DMS 273 treated with DMSO at 0.1 percent for 48 hours (cell line): ENCODE results near the gene GRIK5.

Source experiments
- DNase-seq: peaks from one replicate; lab custom pipeline; 2025; lab: John Stamatoyannopoulos, UW

GRIK5 gene

DNA sequence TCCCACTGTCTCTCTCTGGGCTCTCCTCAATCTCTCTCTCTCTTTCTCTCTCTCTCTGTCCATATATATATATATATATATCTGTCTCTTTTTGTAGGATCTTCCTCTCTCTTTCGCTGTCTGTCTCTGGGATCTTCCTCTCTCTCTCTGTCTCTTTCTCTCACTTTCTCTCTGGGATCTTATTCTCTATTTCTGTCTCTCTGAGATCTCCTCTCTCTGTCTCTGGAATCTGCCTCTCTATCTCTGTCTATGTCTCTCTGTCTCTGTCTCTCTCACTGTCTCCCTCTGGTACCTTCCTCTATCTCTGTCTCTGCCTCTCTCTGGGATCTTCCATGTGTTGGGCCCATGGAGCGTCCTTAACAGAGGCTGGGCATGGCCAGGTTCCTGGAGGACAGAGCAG, 79.4 kb downstream of the GRIK5 start:
- no peak for DNase-seq

DNA sequence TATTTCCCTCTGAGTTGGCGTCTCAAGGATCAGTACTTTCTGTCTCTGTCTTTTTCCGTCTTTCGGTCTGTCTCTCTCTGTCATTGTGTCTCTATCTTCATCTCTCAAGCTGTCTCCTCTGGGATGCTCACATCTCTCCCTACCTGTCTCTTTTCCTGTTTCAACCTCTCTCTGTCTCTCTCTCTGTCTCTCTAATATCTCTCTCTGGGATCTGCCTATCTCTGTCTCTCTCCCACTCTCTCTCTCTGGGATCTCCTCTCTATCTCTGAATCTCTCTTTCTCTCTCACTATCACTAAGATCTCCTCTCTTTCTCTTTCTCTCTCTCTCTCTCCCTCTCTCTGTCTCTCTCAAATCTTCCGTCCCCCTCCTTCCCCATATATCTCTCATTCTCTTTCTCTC, 80.0 kb downstream of the GRIK5 start:
- no peak for DNase-seq

DNA sequence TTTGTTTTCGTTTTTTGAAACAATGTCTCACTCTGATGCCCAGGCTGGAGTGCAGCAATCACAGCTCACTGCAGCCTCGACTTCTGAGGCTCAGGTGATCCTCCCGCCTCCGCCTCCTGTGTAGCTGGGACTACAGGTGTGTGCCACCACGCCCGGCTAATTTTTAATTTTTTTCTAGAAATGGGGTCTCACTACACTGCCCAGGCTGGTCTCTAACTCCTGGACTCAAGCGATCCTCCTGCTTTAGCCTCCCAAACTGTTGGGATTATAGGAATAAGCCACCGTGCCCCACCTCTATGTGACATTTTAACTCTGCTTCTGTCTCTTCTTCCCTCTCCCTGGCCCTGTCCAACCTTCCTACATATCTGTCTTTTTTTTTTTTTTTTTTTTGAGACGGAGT, 81.1 kb downstream of the GRIK5 start:
- DNase-seq: no peak

DNA sequence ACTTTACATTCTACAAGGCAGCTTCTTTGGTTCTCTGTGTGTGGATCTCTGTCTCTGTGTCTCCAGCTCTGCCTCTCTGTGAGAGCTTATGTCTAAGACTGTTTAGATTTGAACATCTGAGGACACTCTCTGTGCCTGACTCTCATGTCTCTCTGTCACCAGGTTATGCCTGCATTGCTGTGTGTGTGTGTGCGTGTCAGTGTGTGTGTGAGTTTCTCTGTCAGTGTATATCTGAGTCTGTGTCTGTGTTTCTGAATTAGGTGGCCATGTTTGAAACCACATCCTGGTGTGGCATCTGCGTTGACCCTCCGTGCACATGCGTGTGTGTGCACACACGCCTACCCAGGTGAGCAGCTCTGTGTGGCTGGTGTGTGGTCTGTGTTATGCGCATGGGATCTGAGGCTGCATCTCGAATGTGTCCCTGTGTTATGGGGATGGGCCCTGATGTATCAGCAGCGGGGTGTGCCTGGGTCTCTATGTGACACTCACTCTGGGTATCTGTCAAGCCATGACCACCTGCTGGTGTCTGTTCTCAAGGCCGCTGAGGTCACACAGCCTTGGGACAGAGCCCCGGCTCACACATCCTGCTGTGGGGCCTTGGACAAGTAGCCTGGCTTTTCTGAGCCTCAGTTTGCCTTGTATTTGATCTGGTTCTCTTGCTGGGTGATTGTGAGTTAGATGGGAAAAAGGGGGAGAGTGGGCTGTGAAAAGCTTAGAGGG, 82.7 kb downstream of the GRIK5 start:
- DNase-seq: no peak

DNA sequence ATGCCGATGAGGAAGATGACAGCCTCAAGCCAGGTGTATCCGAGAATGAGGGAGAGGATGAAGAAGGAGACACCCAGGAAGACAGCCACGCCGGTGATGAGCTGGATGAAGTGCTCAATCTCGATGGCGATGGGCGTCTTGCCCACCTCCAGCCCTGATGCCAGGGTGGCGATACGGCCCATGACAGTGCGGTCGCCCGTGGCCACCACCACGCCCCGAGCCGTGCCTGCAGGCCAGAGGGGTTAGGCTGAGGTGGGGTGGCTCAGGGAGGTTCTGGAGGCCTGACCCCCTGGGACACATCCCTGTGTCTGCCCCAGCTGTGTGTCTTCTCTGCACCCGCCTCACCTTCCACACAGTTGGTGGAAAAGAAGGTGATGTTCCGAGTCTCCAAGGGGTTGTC, 85.0 kb downstream of the GRIK5 start:
- DNase-seq: no peak

DNA sequence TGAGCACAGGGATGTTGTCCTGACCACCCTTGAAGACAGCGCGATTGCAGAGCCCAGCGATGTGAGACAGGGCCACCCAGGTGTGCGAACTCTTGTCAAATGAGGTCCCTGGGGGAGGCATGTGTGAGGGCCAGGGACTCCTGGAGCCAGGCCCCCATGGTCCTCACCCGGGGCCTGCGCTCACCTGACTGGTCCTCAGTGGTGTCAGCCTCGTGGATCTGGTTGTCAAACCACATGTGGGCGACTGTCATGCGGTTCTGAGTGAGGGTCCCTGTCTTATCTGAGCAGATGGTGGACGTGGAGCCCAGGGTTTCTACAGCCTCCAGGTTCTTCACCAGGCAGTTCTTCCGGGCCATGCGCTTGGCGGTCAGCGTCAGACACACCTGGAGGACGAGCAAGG, 88.3 kb downstream of the GRIK5 start:
- DNase-seq: no peak

DNA sequence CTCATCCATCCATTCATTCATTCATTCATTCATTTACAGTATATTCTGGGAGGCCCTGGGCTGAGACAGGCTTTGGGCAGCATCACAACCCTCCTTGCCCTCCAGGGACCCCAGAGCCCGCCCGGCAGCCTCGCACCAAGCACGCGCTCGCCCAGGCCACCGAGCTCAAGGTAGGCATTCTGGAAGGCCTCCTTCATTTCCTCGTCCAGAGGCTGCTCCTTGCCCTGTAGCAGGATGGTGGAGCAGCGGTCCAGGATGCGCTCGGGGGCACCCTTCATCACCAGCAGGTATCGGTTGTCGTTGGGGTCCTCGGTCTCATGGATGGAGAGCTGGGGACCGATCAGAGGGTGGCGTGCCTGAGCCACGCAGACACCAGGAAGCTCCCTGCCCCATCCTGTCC, 91.5 kb downstream of the GRIK5 start:
- DNase-seq: no peak

DNA sequence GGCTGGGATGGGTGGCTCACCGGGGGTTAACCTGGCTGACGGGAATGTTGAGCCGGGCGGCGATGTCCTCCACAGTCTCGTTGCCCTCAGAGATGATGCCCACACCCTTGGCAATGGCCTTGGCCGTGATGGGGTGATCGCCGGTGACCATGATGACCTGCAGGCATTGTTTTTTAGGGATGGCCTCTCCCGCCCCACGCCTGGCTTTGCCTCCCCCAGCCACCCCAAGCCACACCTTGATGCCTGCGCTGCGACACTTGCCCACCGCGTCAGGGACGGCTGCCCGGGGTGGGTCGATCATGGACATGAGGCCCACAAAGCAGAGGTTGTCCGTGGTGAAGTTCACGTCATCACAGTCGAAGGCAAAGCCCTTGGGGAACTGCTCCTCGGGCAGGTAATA, 92.1 kb downstream of the GRIK5 start:
- no peak for DNase-seq

DNA sequence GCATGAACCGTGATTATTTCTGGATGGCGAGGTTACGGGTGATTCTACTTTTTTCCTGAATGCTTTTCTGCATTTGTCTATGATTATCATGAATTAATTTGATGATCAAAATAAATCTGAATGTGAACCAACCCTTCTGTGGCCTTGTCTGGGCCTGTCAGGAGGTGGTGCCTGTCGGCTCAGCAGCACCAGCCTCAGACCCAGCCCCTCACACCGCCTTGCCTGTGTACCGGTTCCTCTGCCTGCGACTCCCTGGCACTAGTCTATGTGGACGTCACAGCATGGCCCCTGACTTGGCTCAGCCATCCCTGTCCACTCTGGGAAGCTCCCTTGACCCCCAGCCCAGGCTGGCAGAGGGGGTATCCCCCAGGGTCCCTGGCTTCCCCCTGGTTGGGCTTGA, 95.4 kb downstream of the GRIK5 start:
- DNase-seq: no peak

DNA sequence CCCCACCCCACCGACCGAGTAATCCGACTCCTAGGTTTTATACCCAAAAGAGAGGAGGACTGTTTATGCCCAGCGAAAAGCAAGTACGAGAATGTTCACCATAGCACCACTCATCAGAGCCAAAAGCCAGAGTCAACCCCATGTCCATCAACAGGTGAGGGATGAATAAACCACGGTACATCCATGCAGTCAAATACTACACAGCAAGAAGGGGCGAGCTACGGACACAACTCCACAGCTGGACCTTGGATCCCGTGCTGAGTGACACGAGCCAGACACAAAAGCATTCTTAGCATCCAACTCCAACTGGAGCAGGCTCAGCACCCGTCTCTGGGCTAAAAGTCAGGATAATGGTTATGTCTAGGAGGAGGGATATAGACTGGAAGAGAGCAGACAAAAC, 98.6 kb downstream of the GRIK5 start:
- no peak for DNase-seq

DNA sequence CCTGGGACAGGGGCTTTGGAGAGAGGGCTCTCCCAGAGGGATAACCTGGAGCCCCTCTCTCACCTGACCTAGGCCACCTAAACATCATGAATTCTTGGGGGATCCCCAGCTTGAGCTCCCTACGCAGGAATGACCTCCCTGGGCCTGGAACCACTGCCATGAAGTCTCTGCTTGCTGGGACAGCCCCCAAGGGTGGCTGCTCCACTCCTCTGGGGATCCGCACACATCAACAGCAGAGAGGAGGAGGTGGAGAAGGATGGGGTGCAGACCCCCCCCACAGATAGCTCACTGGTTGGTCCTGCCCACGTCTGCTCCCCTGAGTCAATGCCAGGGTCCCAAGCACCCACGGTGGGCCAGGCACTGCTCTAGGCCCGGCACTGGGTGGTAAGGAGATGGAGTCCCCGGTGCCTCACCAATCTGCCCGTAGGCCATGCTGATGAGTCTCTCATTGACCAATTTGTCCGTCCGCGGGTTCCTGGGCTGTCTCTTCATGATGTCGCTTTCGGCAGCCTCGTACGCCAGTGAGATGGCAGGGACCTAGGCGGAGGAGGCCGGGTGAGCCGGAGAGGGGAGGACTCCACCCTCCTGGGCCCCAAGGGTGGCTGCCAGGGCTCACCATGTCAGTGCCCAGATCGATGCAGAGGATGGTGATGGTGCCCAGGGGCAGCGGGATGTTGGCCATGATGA, 100.1 kb downstream of the GRIK5 start:
- no peak for DNase-seq

DNA sequence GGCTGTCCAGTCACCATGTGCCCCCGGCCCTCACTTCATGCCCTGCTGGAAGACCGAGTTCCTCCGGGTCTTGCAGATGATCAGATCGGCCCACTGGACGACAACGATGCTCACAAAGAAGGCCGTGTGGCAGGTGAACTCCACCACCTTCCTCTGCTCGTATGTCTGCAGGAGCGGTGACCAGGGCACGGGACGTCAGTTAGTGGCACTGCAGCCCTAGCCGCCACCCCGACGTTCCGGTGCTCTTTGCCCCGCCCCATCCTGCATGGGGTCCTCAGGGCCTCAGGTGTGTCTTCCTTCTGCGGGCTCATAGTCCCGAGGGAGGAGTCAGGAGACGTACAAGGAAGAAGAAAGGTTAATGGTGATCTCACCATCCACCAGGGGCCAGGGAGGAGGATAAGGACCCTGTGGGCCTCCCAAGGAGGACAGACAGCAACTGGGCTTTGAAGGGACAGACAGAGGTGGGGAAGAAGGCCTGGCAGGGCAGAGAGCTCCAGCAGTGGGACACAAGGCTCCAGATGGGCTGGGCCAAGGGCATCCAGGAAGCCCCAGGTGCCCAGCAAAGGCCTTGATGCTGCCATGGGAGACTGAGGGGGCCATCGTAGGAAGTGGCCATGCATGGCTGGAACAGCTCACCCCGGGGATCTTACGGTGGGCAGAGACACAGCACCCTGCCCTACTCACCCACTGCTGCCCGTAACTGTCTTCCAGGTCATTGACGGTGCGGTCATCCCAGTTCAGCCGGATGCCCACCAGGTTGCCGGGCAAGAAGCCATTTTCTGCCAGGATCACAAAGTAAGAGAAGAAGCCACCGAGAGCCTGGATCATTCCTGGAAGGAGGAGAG, 101.0 kb downstream of the GRIK5 start:
- DNase-seq: no peak

DNA sequence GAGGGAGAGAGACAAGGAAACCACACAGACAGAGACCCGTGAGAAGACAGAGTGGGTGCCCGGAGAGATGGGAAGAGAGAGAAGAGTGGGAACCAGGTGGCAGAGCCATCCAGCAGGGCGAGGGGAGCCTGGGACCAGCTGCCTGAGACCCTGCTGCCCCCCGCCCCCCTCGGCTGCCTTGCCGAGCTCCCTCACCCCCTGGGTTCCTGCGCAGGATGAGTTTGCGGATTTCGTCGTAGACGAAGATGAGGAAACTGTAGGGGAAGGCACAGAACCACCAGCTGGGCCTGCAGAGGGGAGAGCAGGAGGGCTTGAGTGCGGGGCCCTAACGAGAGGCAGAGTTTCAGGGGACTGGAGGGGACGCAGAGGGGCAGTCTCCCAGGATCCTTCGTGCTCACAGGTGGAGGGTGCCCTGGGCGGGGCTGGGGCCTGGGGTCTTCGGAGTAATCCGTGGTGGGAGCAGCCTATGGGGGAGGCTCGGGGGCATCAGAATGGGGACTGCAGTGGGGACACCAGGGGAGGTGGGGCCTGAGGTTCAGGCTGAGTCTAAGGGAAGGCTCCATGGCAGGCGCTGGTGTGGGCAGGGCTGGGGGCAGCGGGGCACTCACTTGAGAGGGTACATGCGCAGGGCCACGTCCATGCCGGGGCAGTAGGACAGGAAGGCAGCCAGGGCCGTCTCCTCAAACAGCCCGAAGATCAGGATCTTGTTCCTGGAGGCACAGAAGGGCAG, 102.8 kb downstream of the GRIK5 start:
- DNase-seq: no peak

DNA sequence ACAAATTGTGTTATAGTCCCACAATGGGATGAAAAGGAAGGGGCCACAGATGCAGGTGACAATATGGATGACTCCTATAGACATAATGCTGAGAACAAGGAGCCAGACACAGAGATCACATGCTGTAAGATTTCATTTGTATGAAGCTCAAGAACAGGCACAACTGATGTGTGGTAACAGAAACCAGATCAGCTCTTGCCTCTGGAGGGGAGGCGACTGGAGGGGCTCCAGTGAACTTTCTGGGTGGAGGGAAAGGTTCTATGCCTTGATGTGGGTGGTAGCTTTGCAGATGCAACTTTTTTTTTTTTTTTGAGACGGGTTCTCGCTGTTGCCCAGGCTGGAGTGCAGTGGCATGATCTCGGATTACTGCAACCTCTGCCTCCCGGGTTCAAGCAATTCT, 104.9 kb downstream of the GRIK5 start:
- DNase-seq: no peak

DNA sequence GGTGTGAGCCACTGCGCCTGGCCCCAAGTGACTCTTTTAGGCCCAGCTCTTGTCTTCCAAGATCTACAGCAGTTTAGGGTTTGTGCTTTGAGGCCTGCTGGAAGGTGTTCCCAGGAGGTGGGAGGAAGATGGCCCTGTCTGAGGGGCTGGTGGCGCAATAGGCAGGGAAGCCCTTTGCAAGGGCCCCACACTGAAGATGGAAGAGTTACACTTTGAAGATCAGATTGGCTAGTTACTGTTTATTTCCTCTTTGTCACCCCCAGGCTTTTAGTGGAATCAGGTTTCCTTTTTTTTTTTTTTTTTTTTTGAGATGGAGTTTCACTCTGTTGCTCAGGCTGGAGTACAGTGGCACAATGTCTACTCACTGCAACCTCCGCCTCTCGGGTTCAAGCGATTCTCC, 109.0 kb downstream of the GRIK5 start:
- no peak for DNase-seq

DNA sequence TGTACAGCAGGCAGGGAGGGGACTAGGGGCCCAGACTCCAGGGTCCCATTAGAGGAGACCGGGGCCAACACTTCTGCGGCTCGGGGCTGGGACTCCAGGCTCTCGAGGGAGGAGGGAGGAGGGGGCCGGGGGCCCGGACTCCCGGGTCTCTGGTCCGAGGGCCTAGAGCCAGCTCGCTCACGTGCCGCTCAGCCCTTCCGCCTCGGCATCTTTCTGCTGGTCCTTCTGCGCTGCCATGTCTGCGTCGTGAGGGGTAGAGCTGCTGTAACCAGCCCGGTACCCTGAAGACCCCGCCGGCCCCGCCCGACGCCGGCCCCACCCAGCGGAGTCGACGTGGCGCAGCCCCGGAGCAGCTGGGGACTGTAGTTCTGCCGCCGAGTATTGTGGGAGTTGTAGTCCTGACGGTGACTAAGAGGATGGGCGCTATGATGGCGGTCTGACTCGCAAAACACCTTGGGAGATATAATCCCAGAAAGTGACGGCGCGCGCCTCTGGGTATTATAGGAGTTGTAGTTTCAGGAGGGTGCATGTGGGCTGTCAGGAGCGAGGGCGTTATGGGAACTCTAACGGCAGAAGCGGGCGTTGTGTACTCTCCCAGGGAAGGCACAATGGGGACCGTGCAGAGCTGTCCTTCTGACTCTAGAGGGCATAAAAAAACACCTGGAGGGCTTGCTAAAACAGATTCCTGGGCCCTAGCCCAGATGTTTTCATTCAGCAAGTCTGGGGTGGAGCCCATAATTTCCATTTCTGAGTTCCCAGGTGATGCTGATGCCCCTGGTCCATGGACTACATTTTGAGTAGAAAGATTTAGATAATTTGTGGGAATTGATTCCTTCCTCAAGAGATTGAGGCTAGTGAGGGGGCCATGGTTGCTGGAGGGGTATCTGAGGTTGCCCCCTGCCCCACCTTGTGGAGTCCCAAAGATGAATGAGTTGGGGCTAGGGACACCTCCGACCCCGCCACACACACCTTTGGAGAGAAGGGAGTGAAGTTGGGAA, 110.7 kb downstream of the GRIK5 start, which contains the start of gene RABAC1:
RABAC1 (minus strand) TSS at position 266 of the 998 bp plus-strand sequence; CDS start at position 237, 29 bp downstream.
- DNase-seq: peak; percentile 91

DNA sequence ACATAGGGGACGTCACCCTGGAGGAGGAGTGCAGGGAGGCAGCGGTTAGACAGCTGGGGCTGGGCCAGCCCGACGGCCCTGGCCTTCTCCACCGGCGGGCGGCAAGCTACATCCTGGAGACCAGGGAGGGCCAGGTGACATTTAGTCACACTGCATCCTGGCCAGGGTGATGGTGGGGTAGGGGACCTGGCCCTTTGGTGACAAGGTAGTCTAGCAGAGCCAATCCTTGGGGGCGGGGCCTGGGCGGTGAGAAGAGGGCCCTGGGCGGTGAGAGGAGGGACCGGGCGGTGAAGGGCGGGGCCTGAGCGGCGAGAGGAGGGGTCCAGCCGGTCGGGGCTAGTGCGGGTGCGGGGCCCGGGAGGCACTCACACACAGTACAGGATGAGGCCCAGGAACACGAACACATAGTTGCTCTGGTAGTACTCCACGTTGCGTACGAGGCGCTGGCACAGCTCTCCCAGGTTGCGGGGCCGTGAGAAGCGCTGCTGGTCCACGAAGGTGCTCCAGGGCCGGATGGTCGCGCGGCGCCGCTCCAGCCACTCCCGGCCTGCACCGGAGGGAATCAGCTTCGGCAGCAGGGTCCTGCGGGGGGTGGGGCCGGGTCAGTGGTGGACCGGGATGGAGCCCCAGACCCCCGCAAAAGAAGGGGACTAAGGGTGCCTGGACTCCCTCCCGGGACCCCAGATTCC, 111.5 kb downstream of the GRIK5 start:
- DNase-seq: peak; percentile 8

DNA sequence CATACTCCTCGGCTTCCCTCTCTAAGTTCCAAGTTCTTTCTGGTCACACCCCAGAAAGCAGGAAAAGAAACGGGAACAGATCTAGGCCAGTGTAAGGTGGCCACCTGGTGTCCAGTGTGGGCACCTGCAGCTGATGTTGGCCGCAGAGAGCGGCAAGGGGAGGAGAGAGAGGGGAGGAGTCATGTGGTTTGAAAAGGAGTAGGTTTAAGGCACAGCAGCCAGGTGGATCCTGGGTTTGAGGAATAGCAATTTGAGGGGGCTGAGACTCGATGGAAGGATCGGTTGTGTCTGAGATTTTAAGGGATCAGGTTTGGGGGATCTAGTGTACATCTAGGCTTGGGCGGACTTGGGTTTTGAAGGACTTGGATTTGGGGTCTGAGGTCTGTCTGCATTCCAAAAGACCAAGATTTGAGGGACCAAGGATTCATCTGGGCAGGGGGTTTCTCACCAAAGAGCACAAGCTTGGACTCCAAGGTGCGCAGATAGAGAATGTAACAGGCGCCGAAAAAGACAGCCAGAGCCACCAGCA, 112.1 kb downstream of the GRIK5 start:
- peak; percentile 68 for DNase-seq

DNA sequence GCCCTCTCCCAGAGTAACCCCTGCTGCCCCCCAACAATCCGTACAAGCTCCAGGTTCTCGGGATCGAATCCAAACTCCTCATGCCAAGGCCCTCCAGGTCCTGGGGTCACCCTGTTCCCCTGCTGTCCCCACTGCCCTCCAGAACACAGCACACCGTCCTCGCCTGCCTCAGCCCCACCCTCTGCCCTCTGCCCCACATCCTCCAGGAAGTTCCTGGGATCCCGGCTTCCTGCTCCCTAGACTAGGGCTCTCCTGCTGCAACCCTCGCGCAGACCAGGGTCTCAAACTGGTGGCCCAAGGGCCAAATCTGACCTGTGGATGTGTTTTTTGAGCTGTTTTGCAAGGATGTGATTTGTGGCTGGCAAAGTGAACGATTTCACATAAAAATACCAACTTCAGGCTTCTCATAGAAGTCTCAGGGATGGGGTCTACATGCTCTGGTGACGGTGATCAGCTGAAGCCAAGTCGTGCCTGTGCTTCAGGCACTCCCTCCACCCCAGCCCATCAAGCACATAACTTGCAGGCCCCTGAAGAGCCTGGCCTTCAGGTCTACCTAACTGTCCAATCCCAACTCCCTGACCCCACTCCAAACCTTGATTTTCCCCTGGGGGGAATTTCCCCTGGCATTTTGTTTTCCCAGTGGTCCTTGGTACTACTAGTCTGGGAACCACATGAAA, 112.7 kb downstream of the GRIK5 start:
- no peak for DNase-seq
